Activated CD8-positive, alpha-beta T cell treated with anti-CD3 and anti-CD28 coated beads, Interleukin-2, amount 10 ng/mL, durations not matched to agents 7 days and 5 days (primary cell): ENCODE results near the gene PHACTR3. TPM values are rescaled to one million over a fixed set of nuclear protein-coding genes. Genes with fewer than 3 reads are reported as not detected.

Experiments used
- ATAC-seq: fragments of 150-1000 bp; cut with Tn5 transposase; one replicate; pipeline ENCODE4 v1.10.0; 2021; ENCODE audit warnings: moderate library complexity
- CTCF ChIA-PET: fragments of 350-600 bp; sonication (Branson Sonifier 250); formaldehyde crosslinking; loops from one replicate; lab custom pipeline; 2021; ENCODE audit warnings: antibody characterized with exemption; lab: Charles Lee
- POLR2A ChIA-PET: fragments of 350-600 bp; sonication (Branson Sonifier 250); formaldehyde crosslinking; loops from one replicate; lab custom pipeline; 2021; ENCODE audit warnings: antibody characterized with exemption; lab: Charles Lee
- DNase-seq: peaks from one replicate; pipeline ENCODE4 v3.0.0-alpha.2; 2020
- H3K27ac Mint-ChIP-seq: one replicate; pipeline ENCODE4 v1.8.0; 2021; ENCODE audit warnings: mild to moderate bottlenecking, mixed read lengths
- H3K27me3 Mint-ChIP-seq: one replicate; pipeline ENCODE4 v1.8.0; 2021; ENCODE audit warnings: low read depth, mixed read lengths
- H3K36me3 Mint-ChIP-seq: one replicate; pipeline ENCODE4 v1.8.0; 2021; ENCODE audit warnings: low read depth, mixed read lengths
- H3K4me1 Mint-ChIP-seq: one replicate; pipeline ENCODE4 v1.8.0; 2021; ENCODE audit warnings: low read depth, mixed read lengths
- H3K4me3 Mint-ChIP-seq: one replicate; pipeline ENCODE4 v1.8.0; 2021; ENCODE audit warnings: mild to moderate bottlenecking, mixed read lengths
- H3K9me3 Mint-ChIP-seq: one replicate; pipeline ENCODE4 v1.8.0; 2022; ENCODE audit warnings: mixed read lengths; ENCODE audit not compliant: insufficient read depth
- total RNA-seq, 2 experiments: library from RNA; stranded (reverse); gene quantifications; one replicate each; pipeline ENCODE4 v1.2.3, GENCODE V29; 2021

PHACTR3 gene
- total RNA-seq, 2 experiments from 2014 or later, result not detected

DNA sequence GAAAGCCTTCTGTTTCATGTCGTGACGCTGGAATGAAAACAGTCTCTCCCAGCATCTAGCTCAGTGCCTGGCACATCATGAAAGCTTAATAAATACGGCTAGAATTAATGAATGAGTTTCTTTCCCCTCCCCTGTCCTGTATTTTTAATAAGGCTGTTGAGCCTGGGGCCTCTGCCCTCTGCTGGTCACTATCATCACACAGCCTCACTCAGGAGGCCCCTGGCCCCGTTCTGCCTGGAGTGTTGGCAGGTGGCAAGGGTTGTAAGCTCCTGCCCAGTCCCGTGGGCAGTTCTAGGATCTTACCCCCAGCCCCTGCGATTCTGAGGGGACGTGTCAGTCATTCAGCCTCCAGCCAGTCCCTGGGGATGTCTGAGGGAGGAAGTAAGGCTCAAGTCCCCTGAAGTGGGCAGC, 41.4 kb downstream of the PHACTR3 start:
- ChIA-PET CTCF (no interaction called here), POLR2A (interaction anchor here (0.6 kb wide), 1 partner anchor 44 kb away, joined by 3 read pairs; no protein-coding TSS in a partner anchor)
- H3K27me3 Mint-ChIP-seq, result no peaks in the 10 kb centered on the region
- DNase-seq, result no peak
- no peaks in the 10 kb centered on the region for H3K4me1 Mint-ChIP-seq
- no peak overlapping the region for H3K27ac Mint-ChIP-seq
- H3K9me3 Mint-ChIP-seq, result no peaks in the 10 kb centered on the region
- no peaks in the 10 kb centered on the region for H3K36me3 Mint-ChIP-seq
- H3K4me3 Mint-ChIP-seq, result no peak overlapping the region
- no peak for ATAC-seq

GRCh38 chr20:59646487-59646886, 42.1 kb downstream of the PHACTR3 start:
- Mint-ChIP-seq H3K4me1 (no peaks in the 10 kb centered on the region), H3K4me3 (no peak overlapping the region), H3K27me3 (no peaks in the 10 kb centered on the region), H3K36me3 (no peaks in the 10 kb centered on the region), H3K9me3 (no peaks in the 10 kb centered on the region), H3K27ac (no peak overlapping the region)
- CTCF ChIA-PET, result no interaction called here
- DNase-seq, result no peak
- POLR2A ChIA-PET, result no interaction called here
- no peak for ATAC-seq

- Mint-ChIP-seq H3K4me3 (no peak overlapping the region), H3K27ac (no peak overlapping the region), H3K9me3 (no peaks in the 10 kb centered on the region), H3K36me3 (no peaks in the 10 kb centered on the region), H3K4me1 (no peaks in the 10 kb centered on the region), H3K27me3 (no peaks in the 10 kb centered on the region)
- CTCF ChIA-PET, result no interaction called here
- POLR2A ChIA-PET, result no interaction called here
- ATAC-seq, result no peak
- DNase-seq, result no peak
Measured at GRCh38 chr20:59647271-59647670, 42.9 kb downstream of the PHACTR3 start.

DNA sequence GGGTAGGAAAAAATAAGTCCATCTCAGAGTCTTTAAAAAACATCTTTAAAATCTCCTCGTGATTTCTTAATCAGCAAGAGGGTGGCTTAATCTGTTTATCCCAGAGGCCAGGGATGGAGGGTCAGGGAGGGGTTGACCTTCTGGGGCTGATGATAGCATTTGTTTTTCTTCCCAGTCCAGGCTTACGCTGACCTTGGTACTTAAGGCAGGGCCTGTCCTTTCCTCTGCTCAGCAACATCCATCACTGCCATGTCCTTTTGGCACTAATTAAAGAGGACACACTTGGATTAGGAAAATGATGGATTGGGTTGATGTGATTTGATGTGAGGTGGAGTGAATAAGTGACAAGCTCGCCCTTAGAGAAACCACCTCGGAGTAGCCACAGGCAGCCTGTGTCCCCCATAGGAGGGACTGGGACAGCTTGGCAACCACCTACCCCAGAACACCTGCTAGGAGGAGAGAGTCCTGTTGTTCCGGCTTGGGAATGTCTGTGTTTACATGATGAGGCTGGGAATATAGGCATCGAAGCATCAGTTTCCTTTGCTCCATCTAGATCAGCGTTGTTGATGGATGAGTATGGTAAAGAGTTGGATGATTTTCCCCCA, 44.2 kb downstream of the PHACTR3 start:
- no peak for DNase-seq
- ChIA-PET CTCF (no interaction called here), POLR2A (no interaction called here)
- H3K36me3 Mint-ChIP-seq, result no peaks in the 10 kb centered on the region
- no peaks in the 10 kb centered on the region for H3K4me1 Mint-ChIP-seq
- no peak for ATAC-seq
- no peak overlapping the region for H3K4me3 Mint-ChIP-seq
- no peak overlapping the region for H3K27ac Mint-ChIP-seq
- H3K9me3 Mint-ChIP-seq, result no peaks in the 10 kb centered on the region
- H3K27me3 Mint-ChIP-seq, result no peaks in the 10 kb centered on the region

GRCh38 chr20:59650418-59650817, 46.1 kb downstream of the PHACTR3 start:
- H3K4me3 Mint-ChIP-seq, result no peak overlapping the region
- no peak for DNase-seq
- ChIA-PET CTCF (no interaction called here), POLR2A (no interaction called here)
- H3K4me1 Mint-ChIP-seq, result no peaks in the 10 kb centered on the region
- H3K9me3 Mint-ChIP-seq, result no peaks in the 10 kb centered on the region
- H3K36me3 Mint-ChIP-seq, result no peaks in the 10 kb centered on the region
- no peak for ATAC-seq
- H3K27ac Mint-ChIP-seq, result no peak overlapping the region
- peaks cover 7% of the 10 kb centered on the region for H3K27me3 Mint-ChIP-seq

GRCh38 chr20:59652381-59652780, 48.0 kb downstream of the PHACTR3 start:
- ChIA-PET POLR2A (no interaction called here), CTCF (no interaction called here)
- no peaks in the 10 kb centered on the region for H3K36me3 Mint-ChIP-seq
- no peak overlapping the region for H3K27ac Mint-ChIP-seq
- no peak for DNase-seq
- H3K4me1 Mint-ChIP-seq, result no peaks in the 10 kb centered on the region
- H3K4me3 Mint-ChIP-seq, result no peak overlapping the region
- peaks cover 2% of the 10 kb centered on the region for H3K9me3 Mint-ChIP-seq
- ATAC-seq, result no peak
- peaks cover 9% of the 10 kb centered on the region for H3K27me3 Mint-ChIP-seq

DNA sequence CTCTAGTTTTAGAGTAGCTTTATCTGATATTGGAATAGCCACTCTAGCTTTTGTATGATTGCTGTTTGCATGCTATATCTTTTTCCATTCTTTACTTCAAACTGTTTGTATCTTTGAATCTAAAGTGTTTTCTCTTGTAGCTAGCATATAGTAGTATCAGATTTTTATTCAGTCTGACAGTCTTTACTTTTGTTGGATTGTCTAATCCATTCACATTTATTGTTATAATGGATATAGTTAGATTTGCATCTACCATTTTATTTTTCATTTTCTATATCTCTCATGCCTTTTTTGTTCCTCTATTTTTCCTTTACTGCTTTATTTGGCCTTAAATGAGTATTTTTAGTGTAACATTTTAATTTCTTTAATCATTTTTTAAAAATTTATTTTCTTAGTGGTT, 52.1 kb downstream of the PHACTR3 start:
- Mint-ChIP-seq H3K9me3 (peaks cover 11% of the 10 kb centered on the region), H3K27ac (no peak overlapping the region), H3K27me3 (peaks cover 11% of the 10 kb centered on the region), H3K36me3 (no peaks in the 10 kb centered on the region), H3K4me3 (no peak overlapping the region), H3K4me1 (no peaks in the 10 kb centered on the region)
- ChIA-PET CTCF (no interaction called here), POLR2A (no interaction called here)
- DNase-seq (no peak), ATAC-seq (no peak)

DNA sequence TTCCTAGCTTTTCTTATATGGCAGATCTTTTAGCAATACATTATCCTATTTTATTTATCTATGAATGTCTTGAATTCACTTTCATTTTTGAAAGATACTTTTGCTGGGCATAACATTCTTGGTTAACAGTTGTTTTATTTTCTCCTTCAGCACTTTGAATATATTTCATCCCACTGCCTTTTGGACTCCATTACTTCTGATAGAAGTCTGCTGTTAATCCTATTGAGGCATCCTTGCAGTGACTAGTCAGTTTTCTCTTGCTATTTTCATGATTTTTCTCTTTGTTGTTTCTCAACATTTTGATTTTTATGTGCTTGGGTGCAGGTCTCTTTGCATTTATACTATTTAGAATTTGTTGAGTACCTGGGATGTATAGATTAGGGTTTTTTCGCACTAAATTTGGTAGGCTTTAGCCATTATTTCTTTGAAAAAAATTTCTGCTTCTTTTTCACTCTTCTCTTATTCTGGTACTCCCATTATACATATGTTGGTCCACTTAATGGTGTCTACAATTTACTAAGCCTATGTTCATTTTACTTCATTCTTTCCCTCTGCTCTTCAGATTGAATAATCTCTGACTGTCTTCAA, 53.2 kb downstream of the PHACTR3 start:
- no peak overlapping the region for H3K27ac Mint-ChIP-seq

GRCh38 chr20:59660471-59660870, 56.1 kb downstream of the PHACTR3 start:
- POLR2A ChIA-PET, result no interaction called here
- Mint-ChIP-seq H3K4me1 (no peaks in the 10 kb centered on the region), H3K36me3 (no peaks in the 10 kb centered on the region), H3K27me3 (peaks cover 4% of the 10 kb centered on the region), H3K4me3 (no peak overlapping the region), H3K27ac (no peak overlapping the region), H3K9me3 (peaks cover 11% of the 10 kb centered on the region)
- no peak for ATAC-seq
- no peak for DNase-seq
- CTCF ChIA-PET, result no interaction called here

More for the DNA sequence above, 53.2 kb downstream of the PHACTR3 start:
- POLR2A ChIA-PET, result no interaction called here
- ATAC-seq (no peak), DNase-seq (no peak)
- Mint-ChIP-seq H3K4me1 (no peaks in the 10 kb centered on the region), H3K27me3 (peaks cover 11% of the 10 kb centered on the region), H3K4me3 (no peak overlapping the region), H3K9me3 (peaks cover 11% of the 10 kb centered on the region), H3K36me3 (no peaks in the 10 kb centered on the region)
- CTCF ChIA-PET, result no interaction called here

DNA sequence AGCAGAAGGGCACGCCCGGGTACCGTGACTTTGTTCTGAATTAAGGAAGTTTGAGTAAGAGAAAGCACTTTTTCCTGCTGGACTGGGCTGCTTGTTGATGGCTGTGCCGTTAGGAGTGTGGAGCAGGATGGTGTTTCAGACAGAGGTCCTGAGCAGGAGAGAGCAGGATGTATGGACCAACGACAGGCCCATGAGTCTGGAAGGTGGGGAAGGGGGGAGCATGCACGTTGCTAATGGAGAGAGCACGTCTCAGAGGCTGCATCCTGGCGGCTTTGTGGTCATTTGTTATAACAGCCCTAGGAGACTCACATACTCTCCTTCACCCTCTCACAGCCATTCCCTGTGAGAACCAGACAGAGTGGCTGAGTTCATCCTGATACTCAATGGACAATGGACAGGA, 56.8 kb downstream of the PHACTR3 start:
- Mint-ChIP-seq H3K9me3 (peaks cover 11% of the 10 kb centered on the region), H3K4me3 (no peak overlapping the region), H3K36me3 (no peaks in the 10 kb centered on the region), H3K27me3 (peaks cover 4% of the 10 kb centered on the region), H3K27ac (no peak overlapping the region), H3K4me1 (no peaks in the 10 kb centered on the region)
- ATAC-seq (no peak), DNase-seq (no peak)
- ChIA-PET CTCF (no interaction called here), POLR2A (no interaction called here)

DNA sequence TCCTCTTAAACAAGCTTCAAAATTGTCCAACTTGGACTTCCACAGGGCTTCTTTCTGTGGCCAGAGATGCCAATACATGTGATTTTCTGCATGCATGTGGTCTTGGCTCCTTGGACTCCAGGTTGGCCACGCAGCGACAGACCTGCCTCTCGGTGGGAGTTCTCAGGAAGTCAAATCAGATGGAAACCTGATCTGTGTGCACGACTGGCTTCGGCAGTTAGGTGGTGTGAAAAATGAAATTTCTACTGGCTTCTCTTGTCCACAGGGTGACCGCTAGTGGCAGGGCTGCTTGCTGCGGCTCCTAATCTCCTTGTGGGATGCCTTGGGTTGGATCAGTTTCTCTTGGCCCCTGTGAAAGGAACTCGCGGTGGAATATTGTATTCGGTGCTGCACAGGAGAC, 57.3 kb downstream of the PHACTR3 start:
- CTCF ChIA-PET, result no interaction called here
- no peak for ATAC-seq
- peaks cover 11% of the 10 kb centered on the region for H3K9me3 Mint-ChIP-seq
- POLR2A ChIA-PET, result no interaction called here
- no peak overlapping the region for H3K27ac Mint-ChIP-seq
- peaks cover 4% of the 10 kb centered on the region for H3K27me3 Mint-ChIP-seq
- H3K36me3 Mint-ChIP-seq, result no peaks in the 10 kb centered on the region
- no peak overlapping the region for H3K4me3 Mint-ChIP-seq
- no peaks in the 10 kb centered on the region for H3K4me1 Mint-ChIP-seq
- no peak for DNase-seq

GRCh38 chr20:59662161-59662560, 57.8 kb downstream of the PHACTR3 start:
- Mint-ChIP-seq H3K4me1 (no peaks in the 10 kb centered on the region), H3K4me3 (no peak overlapping the region), H3K27me3 (peaks cover 3% of the 10 kb centered on the region), H3K27ac (no peak overlapping the region), H3K9me3 (peaks cover 11% of the 10 kb centered on the region), H3K36me3 (no peaks in the 10 kb centered on the region)
- ATAC-seq, result no peak
- POLR2A ChIA-PET, result no interaction called here
- DNase-seq, result no peak
- CTCF ChIA-PET, result no interaction called here
